Sigmoid colon (tissue), 4 donors: ENCODE measurements around the gene POLRMT.

Source experiments
- POLR2A ChIP-seq, 2 donors: fragments of 450-650 bp; IDR thresholded peaks; one replicate each; pipeline ENCODE4 v1.6.1; 2016; ENCODE audit warnings: antibody characterized with exemption in 2 of 2, mild to moderate bottlenecking in 2 of 2, moderate library complexity in 2 of 2
- POLR2AphosphoS5 ChIP-seq, 4 donors: sonication (generic); formaldehyde crosslinking; IDR thresholded peaks; one replicate each; pipeline ENCODE4 v1.6.1; 2017; ENCODE audit warnings: antibody characterized with exemption in 4 of 4
- TF ChIP-seq, protein P1 (sequence below), 4 experiments: fragments of 450-650 bp in 3 of 4; fragments of 200-600 bp in 1 of 4; IDR thresholded peaks; one replicate each; pipeline ENCODE4 v1.5.1; 2016 to 2019; ENCODE audit warnings: antibody characterized with exemption in 4 of 4, mild to moderate bottlenecking in 3 of 4, moderate library complexity in 2 of 4

DNA sequence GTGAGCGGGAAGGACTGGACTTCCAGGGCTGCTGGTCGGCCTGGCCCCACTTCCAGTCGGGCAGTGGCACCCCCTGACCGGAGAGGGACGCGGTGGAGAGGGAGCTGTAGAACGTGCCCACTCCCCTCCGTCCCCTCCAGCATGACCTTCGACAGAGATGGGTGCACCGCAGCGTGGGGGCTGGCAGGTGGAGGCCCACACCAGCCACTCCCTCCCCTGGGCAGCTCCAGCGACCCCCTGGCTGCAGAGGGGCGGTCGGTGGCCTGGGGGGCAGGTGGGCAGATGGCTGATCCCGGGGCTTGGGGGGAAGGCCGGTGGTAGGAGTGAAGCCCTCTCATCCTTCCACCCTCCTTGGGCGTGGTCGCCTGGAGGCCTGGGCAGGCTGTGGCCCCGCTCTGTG, 41.2 kb downstream of the POLRMT start:
- TF ChIP-seq, protein P1, sequence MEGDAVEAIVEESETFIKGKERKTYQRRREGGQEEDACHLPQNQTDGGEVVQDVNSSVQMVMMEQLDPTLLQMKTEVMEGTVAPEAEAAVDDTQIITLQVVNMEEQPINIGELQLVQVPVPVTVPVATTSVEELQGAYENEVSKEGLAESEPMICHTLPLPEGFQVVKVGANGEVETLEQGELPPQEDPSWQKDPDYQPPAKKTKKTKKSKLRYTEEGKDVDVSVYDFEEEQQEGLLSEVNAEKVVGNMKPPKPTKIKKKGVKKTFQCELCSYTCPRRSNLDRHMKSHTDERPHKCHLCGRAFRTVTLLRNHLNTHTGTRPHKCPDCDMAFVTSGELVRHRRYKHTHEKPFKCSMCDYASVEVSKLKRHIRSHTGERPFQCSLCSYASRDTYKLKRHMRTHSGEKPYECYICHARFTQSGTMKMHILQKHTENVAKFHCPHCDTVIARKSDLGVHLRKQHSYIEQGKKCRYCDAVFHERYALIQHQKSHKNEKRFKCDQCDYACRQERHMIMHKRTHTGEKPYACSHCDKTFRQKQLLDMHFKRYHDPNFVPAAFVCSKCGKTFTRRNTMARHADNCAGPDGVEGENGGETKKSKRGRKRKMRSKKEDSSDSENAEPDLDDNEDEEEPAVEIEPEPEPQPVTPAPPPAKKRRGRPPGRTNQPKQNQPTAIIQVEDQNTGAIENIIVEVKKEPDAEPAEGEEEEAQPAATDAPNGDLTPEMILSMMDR (IDR thresholded peaks at IDR 0.05) = no peak
- TF ChIP-seq POLR2A (IDR thresholded peaks at IDR 0.05) = no peak
- no peak for TF ChIP-seq POLR2AphosphoS5 (IDR thresholded peaks at IDR 0.05)
